Measurements from ENCODE around the gene LKAAEAR1. TPM values are rescaled to one million over a fixed set of nuclear protein-coding genes. Genes with fewer than 3 reads are reported as not detected.

LKAAEAR1 gene
- polyA plus RNA-seq, 1 experiment, result not detected

GRCh38 chr20:64105846-64106434, 21.7 kb upstream of the LKAAEAR1 start:
- H3K27me3 ChIP-seq (ENCODE audit: control insufficient read depth, insufficient read depth, low read length), result peaks cover 19% of the 10 kb centered on the region
- H3K36me3 ChIP-seq (ENCODE audit: control insufficient read depth, insufficient read depth, low read length), result no peaks in the 10 kb centered on the region
- no peak for TF ChIP-seq CTCF (IDR thresholded peaks at IDR 0.05; ENCODE audit: insufficient read depth, low read depth, low read length)
- ChIA-PET CTCF (interaction anchor here (4.2 kb wide), 1 partner anchor 14 kb away, joined by 20 read pairs; no protein-coding TSS in a partner anchor), POLR2A (no interaction called here)
- no peak for DNase-seq (ENCODE audit: low read depth)
- H3K4me3 ChIP-seq (ENCODE audit: low read depth, low read length), result no peak overlapping the region

- ChIA-PET CTCF (no interaction called here), POLR2A (no interaction called here)
- no peak for TF ChIP-seq CTCF (IDR thresholded peaks at IDR 0.05; ENCODE audit: insufficient read depth, low read depth, low read length)
- H3K4me3 ChIP-seq (ENCODE audit: low read depth, low read length), result no peak overlapping the region
- no peaks in the 10 kb centered on the region for H3K36me3 ChIP-seq (ENCODE audit: control insufficient read depth, insufficient read depth, low read length)
- peaks cover 27% of the 10 kb centered on the region for H3K27me3 ChIP-seq (ENCODE audit: control insufficient read depth, insufficient read depth, low read length)
- DNase-seq (ENCODE audit: low read depth), result no peak
Observed at GRCh38 chr20:64104667-64105451, 20.7 kb upstream of the LKAAEAR1 start.

GRCh38 chr20:64103871-64104666, 19.9 kb upstream of the LKAAEAR1 start:
- H3K36me3 ChIP-seq (ENCODE audit: control insufficient read depth, insufficient read depth, low read length), result no peaks in the 10 kb centered on the region
- ChIA-PET POLR2A (no interaction called here), CTCF (no interaction called here)
- TF ChIP-seq CTCF (IDR thresholded peaks at IDR 0.05; ENCODE audit: insufficient read depth, low read depth, low read length), result no peak
- DNase-seq (ENCODE audit: low read depth), result no peak
- H3K4me3 ChIP-seq (ENCODE audit: low read depth, low read length), result no peak overlapping the region
- peaks cover 25% of the 10 kb centered on the region for H3K27me3 ChIP-seq (ENCODE audit: control insufficient read depth, insufficient read depth, low read length)

GRCh38 chr20:64102647-64103354, 18.6 kb upstream of the LKAAEAR1 start:
- CTCF ChIA-PET, result interaction anchor here (1.3 kb wide), 1 partner anchor 12 kb away, joined by 4 read pairs; no protein-coding TSS in a partner anchor
- POLR2A ChIA-PET, result no interaction called here
- no peak for DNase-seq (ENCODE audit: low read depth)
- no peak for TF ChIP-seq CTCF (IDR thresholded peaks at IDR 0.05; ENCODE audit: insufficient read depth, low read depth, low read length)
- no peak overlapping the region for H3K4me3 ChIP-seq (ENCODE audit: low read depth, low read length)
- H3K27me3 ChIP-seq (ENCODE audit: control insufficient read depth, insufficient read depth, low read length), result peaks cover 25% of the 10 kb centered on the region
- no peaks in the 10 kb centered on the region for H3K36me3 ChIP-seq (ENCODE audit: control insufficient read depth, insufficient read depth, low read length)
